ENCODE measurements around the gene GPR176.
A peak's percentile ranks its signal among the peaks of the same experiment; 100 is the strongest.

The GPR176 gene

GRCh38 chr15:39799552-39800011, 120.5 kb downstream of the GPR176 start:
- no peak for DNase-seq

- no peak for DNase-seq
Observed at GRCh38 chr15:39798382-39798781, 121.7 kb downstream of the GPR176 start.

- DNase-seq, result no peak
Observed at GRCh38 chr15:39797407-39797806, 122.7 kb downstream of the GPR176 start.

- DNase-seq, result no peak
Observed at GRCh38 chr15:39796601-39797000, 123.5 kb downstream of the GPR176 start.

- DNase-seq, result no peak
Observed at GRCh38 chr15:39795486-39795885, 124.6 kb downstream of the GPR176 start.

- DNase-seq, result no peak
Observed at GRCh38 chr15:39794954-39795353, 125.1 kb downstream of the GPR176 start.

GRCh38 chr15:39793923-39794322, 126.1 kb downstream of the GPR176 start:
- no peak for DNase-seq

- DNase-seq, result no peak
Observed at GRCh38 chr15:39792844-39793335, 127.2 kb downstream of the GPR176 start.

- DNase-seq, result no peak
Observed at GRCh38 chr15:39792025-39792843, 127.8 kb downstream of the GPR176 start.

- peak; percentile 18 for DNase-seq
Observed at GRCh38 chr15:39789736-39790135, 130.3 kb downstream of the GPR176 start.

- peak; percentile 76 for DNase-seq
Observed at GRCh38 chr15:39788800-39789565, 131.1 kb downstream of the GPR176 start.

GRCh38 chr15:39788108-39788507, 132.0 kb downstream of the GPR176 start:
- peak; percentile 9 for DNase-seq

GRCh38 chr15:39787479-39787878, 132.6 kb downstream of the GPR176 start:
- no peak for DNase-seq

GRCh38 chr15:39786447-39787056, 133.5 kb downstream of the GPR176 start:
- peak; percentile 57 for DNase-seq

- no peak for DNase-seq
Observed at GRCh38 chr15:39785841-39786240, 134.2 kb downstream of the GPR176 start.

- no peak for DNase-seq
Observed at GRCh38 chr15:39785139-39785538, 134.9 kb downstream of the GPR176 start.

- no peak for DNase-seq
Observed at GRCh38 chr15:39784638-39785037, 135.4 kb downstream of the GPR176 start.

GRCh38 chr15:39784125-39784524, 135.9 kb downstream of the GPR176 start:
- DNase-seq, result peak; percentile 42

- no peak for DNase-seq
Observed at GRCh38 chr15:39783244-39783820, 136.7 kb downstream of the GPR176 start.

- DNase-seq, result peak; percentile 97
Observed at GRCh38 chr15:39782441-39783138, 137.5 kb downstream of the GPR176 start, which contains the start of gene FSIP1. Gene FSIP1, minus strand, starts transcription at chr15:39782841. Its CDS starts 6,317 bp downstream, at chr15:39776524.

GRCh38 chr15:39781967-39782302, 138.1 kb downstream of the GPR176 start:
- DNase-seq, result peak; percentile 10

All from HCEC 1CT (cell line).